A549 (cell line): ENCODE data around the gene DHFR2.

Source experiments
- ATOH8 ChIP-seq: fragments of 250-450 bp; sonication (Bioruptor Pico); IDR thresholded peaks from 2 replicates; pipeline ENCODE4 v1.5.0; 2020; ENCODE audit warnings: low read depth, mild to moderate bottlenecking, moderate library complexity
- CTCF ChIP-seq: fragments of >200 bp; sonication (Bioruptor Twin); formaldehyde crosslinking; IDR thresholded peaks from 3 replicates; pipeline ENCODE4 v1.5.1; 2016

- TF ChIP-seq ATOH8 (CRISPR knock-in tag) (no peak), CTCF (no peak)
Observed at GRCh38 chr3:94070341-94070911, 7.7 kb upstream of the DHFR2 start.
